Measurements from ENCODE around the gene GHRL.

DNA sequence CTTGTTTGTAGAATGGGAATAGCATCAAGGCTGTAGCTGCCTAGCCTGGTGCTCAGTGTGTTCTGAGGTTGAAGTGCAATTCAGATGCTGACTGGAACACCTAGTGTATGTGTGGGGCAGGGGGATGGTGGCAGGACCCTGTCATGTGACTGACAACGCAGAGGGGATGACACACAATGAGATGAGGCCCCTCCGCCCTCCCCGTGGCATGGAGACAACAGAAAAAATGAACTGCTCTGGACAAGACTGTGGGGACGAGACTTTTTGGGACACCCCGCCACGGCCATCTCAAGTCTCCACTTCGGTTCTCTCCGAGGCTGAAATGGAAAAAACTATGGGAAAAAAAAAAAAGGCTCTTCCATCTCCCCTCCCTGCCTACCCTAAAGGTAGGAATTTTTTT is 38.6 kb upstream of the GHRL start:
- TF ChIP-seq, protein P1, sequence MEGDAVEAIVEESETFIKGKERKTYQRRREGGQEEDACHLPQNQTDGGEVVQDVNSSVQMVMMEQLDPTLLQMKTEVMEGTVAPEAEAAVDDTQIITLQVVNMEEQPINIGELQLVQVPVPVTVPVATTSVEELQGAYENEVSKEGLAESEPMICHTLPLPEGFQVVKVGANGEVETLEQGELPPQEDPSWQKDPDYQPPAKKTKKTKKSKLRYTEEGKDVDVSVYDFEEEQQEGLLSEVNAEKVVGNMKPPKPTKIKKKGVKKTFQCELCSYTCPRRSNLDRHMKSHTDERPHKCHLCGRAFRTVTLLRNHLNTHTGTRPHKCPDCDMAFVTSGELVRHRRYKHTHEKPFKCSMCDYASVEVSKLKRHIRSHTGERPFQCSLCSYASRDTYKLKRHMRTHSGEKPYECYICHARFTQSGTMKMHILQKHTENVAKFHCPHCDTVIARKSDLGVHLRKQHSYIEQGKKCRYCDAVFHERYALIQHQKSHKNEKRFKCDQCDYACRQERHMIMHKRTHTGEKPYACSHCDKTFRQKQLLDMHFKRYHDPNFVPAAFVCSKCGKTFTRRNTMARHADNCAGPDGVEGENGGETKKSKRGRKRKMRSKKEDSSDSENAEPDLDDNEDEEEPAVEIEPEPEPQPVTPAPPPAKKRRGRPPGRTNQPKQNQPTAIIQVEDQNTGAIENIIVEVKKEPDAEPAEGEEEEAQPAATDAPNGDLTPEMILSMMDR (conservative IDR thresholded peaks at IDR 0.05; ENCODE audit: low read length) = no peak
- no peak for TF ChIP-seq EZH2phosphoT487 (IDR thresholded peaks at IDR 0.05; ENCODE audit: borderline replicate concordance, low read depth, low read length)
